Measurements from ENCODE around the gene GRIN2A. TPM values are rescaled to one million over a fixed set of nuclear protein-coding genes. Genes with fewer than 3 reads are reported as not detected.

GRIN2A gene
- total RNA-seq, 1 donor from 2014 or later, result not detected

- H3K4me3 ChIP-seq (ENCODE audit: low read depth, low read length), result no peak overlapping the region
- TF ChIP-seq CTCF (conservative IDR thresholded peaks at IDR 0.05; ENCODE audit: low read depth, low read length), result no peak
- no peak for DNase-seq (ENCODE audit: low read depth)
Observed at GRCh38 chr16:9870962-9871361, 311.3 kb downstream of the GRIN2A start.

GRCh38 chr16:9869776-9870175, 312.5 kb downstream of the GRIN2A start:
- no peak for DNase-seq (ENCODE audit: low read depth)
- H3K4me3 ChIP-seq (ENCODE audit: low read depth, low read length), result no peak overlapping the region
- no peak for TF ChIP-seq CTCF (conservative IDR thresholded peaks at IDR 0.05; ENCODE audit: low read depth, low read length)

GRCh38 chr16:9868606-9869149, 313.6 kb downstream of the GRIN2A start:
- H3K4me3 ChIP-seq (ENCODE audit: low read depth, low read length), result no peak overlapping the region
- DNase-seq (ENCODE audit: low read depth), result no peak
- no peak for TF ChIP-seq CTCF (conservative IDR thresholded peaks at IDR 0.05; ENCODE audit: low read depth, low read length)

- no peak for DNase-seq (ENCODE audit: low read depth)
- TF ChIP-seq CTCF (conservative IDR thresholded peaks at IDR 0.05; ENCODE audit: low read depth, low read length), result no peak
- no peak overlapping the region for H3K4me3 ChIP-seq (ENCODE audit: low read depth, low read length)
Observed at GRCh38 chr16:9867176-9867575, 315.1 kb downstream of the GRIN2A start.

- TF ChIP-seq CTCF (conservative IDR thresholded peaks at IDR 0.05; ENCODE audit: low read depth, low read length), result no peak
- no peak overlapping the region for H3K4me3 ChIP-seq (ENCODE audit: low read depth, low read length)
Observed at GRCh38 chr16:9864461-9864860, 317.8 kb downstream of the GRIN2A start.

GRCh38 chr16:9862327-9862726, 319.9 kb downstream of the GRIN2A start:
- no peak overlapping the region for H3K4me3 ChIP-seq (ENCODE audit: low read depth, low read length)
- DNase-seq (ENCODE audit: low read depth), result no peak
- TF ChIP-seq CTCF (conservative IDR thresholded peaks at IDR 0.05; ENCODE audit: low read depth, low read length), result no peak

More at GRCh38 chr16:9864461-9864860, 317.8 kb downstream of the GRIN2A start:
- DNase-seq (ENCODE audit: low read depth), result no peak

- TF ChIP-seq CTCF (conservative IDR thresholded peaks at IDR 0.05; ENCODE audit: low read depth, low read length), result no peak
- DNase-seq (ENCODE audit: low read depth), result no peak
- no peak overlapping the region for H3K4me3 ChIP-seq (ENCODE audit: low read depth, low read length)
Observed at GRCh38 chr16:9860876-9861275, 321.4 kb downstream of the GRIN2A start.
